Small intestine (tissue), 7 donors: ENCODE results near the gene KIF21B. TPM values are rescaled to one million over a fixed set of nuclear protein-coding genes. Genes with fewer than 3 reads are reported as not detected.
"Not testable (repeated sequence)": the region's sequence is repeated elsewhere in the genome, so short reads cannot be mapped to it uniquely, and the experiment has no call there.

ENCODE experiments used
- DNase-seq, 2 donors: peaks; one replicate each; pipeline versions ENCODE4 v3.0.0 to v3.0.0-alpha.2; 2013
- FAIRE-seq: peaks from 2 replicates; lab custom pipeline; 2012; peaks lifted over from hg19 to GRCh38; lab: Jason Lieb, UNC
- H3K27ac ChIP-seq, 3 donors: one replicate each; pipeline ENCODE4 v1.5.1; 2013; ENCODE audit warnings: low read length in 2 of 3, mild to moderate bottlenecking in 2 of 3, control low read depth in 1 of 3, inconsistent platforms in 1 of 3, low read depth in 1 of 3, moderate library complexity in 1 of 3
- H3K27me3 ChIP-seq, 3 donors: one replicate each; pipeline ENCODE4 v1.6.1; 2013; ENCODE audit warnings: low read length in 3 of 3, inconsistent platforms in 1 of 3; ENCODE audit not compliant: control insufficient read depth in 3 of 3, insufficient read depth in 3 of 3
- H3K36me3 ChIP-seq, 3 donors: one replicate each; pipeline ENCODE4 v1.6.1; 2013; ENCODE audit warnings: low read length in 3 of 3, inconsistent platforms in 1 of 3, low read depth in 1 of 3, mild to moderate bottlenecking in 1 of 3, moderate library complexity in 1 of 3; ENCODE audit not compliant: control insufficient read depth in 3 of 3, insufficient read depth in 2 of 3
- H3K4me1 ChIP-seq, 3 donors: one replicate each; pipeline ENCODE4 v1.6.1; 2013; ENCODE audit warnings: low read length in 2 of 3, inconsistent platforms in 1 of 3, low read depth in 1 of 3, mild to moderate bottlenecking in 1 of 3, moderate library complexity in 1 of 3; ENCODE audit not compliant: control insufficient read depth in 3 of 3, insufficient read depth in 2 of 3
- H3K4me3 ChIP-seq, 3 donors: one replicate each; pipeline ENCODE4 v1.5.1; 2013; ENCODE audit warnings: low read length in 3 of 3, control low read depth in 1 of 3, inconsistent platforms in 1 of 3, low read depth in 1 of 3, mild to moderate bottlenecking in 1 of 3, moderate library complexity in 1 of 3
- H3K9me3 ChIP-seq, 2 donors: one replicate each; pipeline ENCODE4 v1.6.1; 2013; ENCODE audit warnings: low read depth in 1 of 2, low read length in 1 of 2; ENCODE audit not compliant: control insufficient read depth in 2 of 2, insufficient read depth in 1 of 2
- WGBS, 3 donors: extraction: QIAGEN DNeasy Blood & Tissue Kit; methylation state at CpG; one replicate each; pipeline ENCODE4 v1.1.7; 2013; 5-methylcytosine and 5-hydroxymethylcytosine counted together
- polyA plus RNA-seq, 4 donors: library from polyadenylated mRNA; stranded (reverse) in 3 of 4; unstranded in 1 of 4; fragments of 200-250 nt in 3 of 4; fragments of 120-200 nt in 1 of 4; gene quantifications; one replicate each; pipeline versions ENCODE4 v1.2.1 to v1.2.3, GENCODE V29; 2013
- donor health status: healthy with polysubstance abuse.
- donor health status: control.
- donor health status: control.
- donor health status: Bipolar disorder and iron deficiency.
- donor health status: healthy.

Gene KIF21B
- polyA plus RNA-seq, 4 donors: 0.89 to 12.9 (median 1.8) TPM

GRCh38 chr1:200968469-200969410 lies 54.8 kb downstream of the KIF21B start:
- Histone ChIP-seq H3K4me1 (peaks cover 0 to 27% (median 0%) of the 10 kb centered on the region in 3 donors), H3K4me3 (no peak overlapping the region), H3K9me3 (no peaks in the 10 kb centered on the region), H3K27me3 (no peaks in the 10 kb centered on the region), H3K27ac (no peak overlapping the region), H3K36me3 (peaks cover 0 to 2% (median 0%) of the 10 kb centered on the region in 3 donors)
- FAIRE-seq (no peak), DNase-seq (no peak)
- WGBS, 3 donors: 92 to 97% (median 95%) methylated on average over 13 of the region's 13 CpGs

GRCh38 chr1:200967693-200968468 lies 55.6 kb downstream of the KIF21B start:
- no peak for DNase-seq

GRCh38 chr1:200966934-200967333 lies 56.6 kb downstream of the KIF21B start:
- peaks cover 0 to 2% (median 0%) of the 10 kb centered on the region in 3 donors for H3K36me3 ChIP-seq
- WGBS, 3 donors: 97 to 98% (median 97%) methylated on average over 2 of the region's 2 CpGs
- H3K9me3 ChIP-seq: no peaks in the 10 kb centered on the region
- H3K4me3 ChIP-seq: no peak overlapping the region
- no peak for DNase-seq
- no peak for FAIRE-seq
- H3K4me1 ChIP-seq: peaks cover 0 to 13% (median 0%) of the 10 kb centered on the region in 3 donors
- H3K27ac ChIP-seq: no peak overlapping the region
- H3K27me3 ChIP-seq: no peaks in the 10 kb centered on the region

More at GRCh38 chr1:200967693-200968468, 55.6 kb downstream of the KIF21B start:
- peaks cover 0 to 22% (median 0%) of the 10 kb centered on the region in 3 donors for H3K4me1 ChIP-seq
- peaks cover 0 to 2% (median 0%) of the 10 kb centered on the region in 3 donors for H3K36me3 ChIP-seq
- H3K27me3 ChIP-seq: no peaks in the 10 kb centered on the region
- no peaks in the 10 kb centered on the region for H3K9me3 ChIP-seq
- FAIRE-seq: no peak
- H3K4me3 ChIP-seq: no peak overlapping the region
- 76 to 86% (median 85%) methylated on average over 11 of the region's 11 CpGs for WGBS, 3 donors
- no peak overlapping the region for H3K27ac ChIP-seq

GRCh38 chr1:200965111-200965805 lies 58.3 kb downstream of the KIF21B start:
- H3K4me1 ChIP-seq: peaks cover 0 to 2% (median 0%) of the 10 kb centered on the region in 3 donors
- no peak for DNase-seq
- H3K27ac ChIP-seq: no peak overlapping the region
- H3K27me3 ChIP-seq: no peaks in the 10 kb centered on the region
- peaks cover 0 to 5% (median 0%) of the 10 kb centered on the region in 3 donors for H3K36me3 ChIP-seq
- H3K4me3 ChIP-seq: no peak overlapping the region
- WGBS, 3 donors: 41 to 54% (median 54%) methylated on average over 6 of the region's 6 CpGs
- H3K9me3 ChIP-seq: no peaks in the 10 kb centered on the region
- FAIRE-seq: no peak

DNA sequence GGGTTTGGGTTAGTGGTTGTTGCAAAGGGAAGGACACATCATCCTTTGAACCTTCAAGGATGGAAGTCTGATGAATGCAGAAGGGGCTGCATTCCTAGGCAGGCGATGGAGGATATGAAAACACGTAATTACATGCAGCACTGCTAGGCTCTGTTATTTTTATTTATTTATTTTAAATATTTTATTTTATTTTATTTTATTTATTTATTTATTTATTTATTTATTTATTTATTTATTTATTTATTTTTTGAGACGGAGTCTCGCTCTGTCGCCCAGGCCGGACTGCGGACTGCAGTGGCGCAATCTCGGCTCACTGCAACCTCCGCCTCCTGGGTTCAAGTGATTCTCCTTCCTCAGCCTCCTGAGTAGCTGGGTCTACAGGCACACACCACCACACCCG lies 59.6 kb downstream of the KIF21B start:
- FAIRE-seq: not testable (repeated sequence)
- 87 to 89% (median 88%) methylated on average over 11 of the region's 11 CpGs for WGBS, 3 donors

DNA sequence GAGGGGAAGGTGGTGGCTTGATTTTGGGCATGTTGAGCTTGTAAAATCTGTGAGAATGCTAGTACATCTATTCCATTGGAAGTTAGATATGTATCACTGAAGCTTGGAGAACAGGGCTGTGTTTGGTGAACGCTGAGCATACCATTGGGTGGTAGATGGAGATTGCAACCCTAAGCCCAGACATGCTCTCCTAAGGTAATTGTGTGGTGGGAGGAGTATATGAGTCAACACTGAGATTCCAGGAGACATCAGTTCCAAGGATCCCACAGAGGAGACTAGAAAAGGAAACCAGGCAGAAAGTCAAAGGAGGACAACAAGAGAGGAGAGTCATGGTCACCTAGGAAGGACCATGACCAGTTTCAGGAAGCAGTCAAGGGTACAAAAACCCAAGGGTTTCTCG lies 60.4 kb downstream of the KIF21B start:
- FAIRE-seq: no peak
- no peak overlapping the region for H3K27ac ChIP-seq
- WGBS, 3 donors: 69 to 93% (median 90%) methylated on average over 2 of the region's 2 CpGs

More for the DNA sequence above, 59.6 kb downstream of the KIF21B start:
- H3K9me3 ChIP-seq, DNase-seq, H3K4me1 ChIP-seq, H3K4me3 ChIP-seq, H3K27ac ChIP-seq, H3K27me3 ChIP-seq, H3K36me3 ChIP-seq: not testable (repeated sequence)

DNA sequence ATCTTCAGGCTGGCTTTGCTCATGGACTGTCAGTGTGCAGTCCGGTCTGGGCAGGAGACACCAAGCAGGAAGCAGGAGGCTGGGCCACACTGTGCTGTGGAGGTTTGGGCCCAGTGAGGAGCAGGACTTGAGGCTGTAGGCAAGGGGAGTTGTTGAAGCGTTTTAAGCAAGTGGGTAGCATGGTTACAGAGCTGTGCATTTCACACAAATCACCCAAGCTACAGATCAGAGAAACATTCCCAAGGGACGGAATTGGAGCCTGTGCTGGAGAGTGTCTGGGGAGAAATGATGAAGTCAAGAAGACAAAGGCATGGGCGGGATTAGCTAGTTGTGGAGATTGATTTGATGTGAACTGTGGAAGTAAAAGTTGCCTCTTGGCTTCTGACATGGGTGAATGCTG lies 60.9 kb downstream of the KIF21B start:
- Histone ChIP-seq H3K36me3 (peaks cover 0 to 7% (median 0%) of the 10 kb centered on the region in 3 donors), H3K4me3 (no peak overlapping the region), H3K27me3 (no peaks in the 10 kb centered on the region), H3K4me1 (no peaks in the 10 kb centered on the region), H3K9me3 (no peaks in the 10 kb centered on the region), H3K27ac (no peak overlapping the region)
- DNase-seq (no peak), FAIRE-seq (no peak)
- 82 to 93% (median 87%) methylated on average over 4 of the region's 4 CpGs for WGBS, 3 donors

More for the DNA sequence above, 60.4 kb downstream of the KIF21B start:
- Histone ChIP-seq H3K9me3 (no peaks in the 10 kb centered on the region), H3K4me1 (no peaks in the 10 kb centered on the region), H3K4me3 (no peak overlapping the region), H3K27me3 (no peaks in the 10 kb centered on the region), H3K36me3 (peaks cover 0 to 7% (median 0%) of the 10 kb centered on the region in 3 donors)
- no peak for DNase-seq

DNA sequence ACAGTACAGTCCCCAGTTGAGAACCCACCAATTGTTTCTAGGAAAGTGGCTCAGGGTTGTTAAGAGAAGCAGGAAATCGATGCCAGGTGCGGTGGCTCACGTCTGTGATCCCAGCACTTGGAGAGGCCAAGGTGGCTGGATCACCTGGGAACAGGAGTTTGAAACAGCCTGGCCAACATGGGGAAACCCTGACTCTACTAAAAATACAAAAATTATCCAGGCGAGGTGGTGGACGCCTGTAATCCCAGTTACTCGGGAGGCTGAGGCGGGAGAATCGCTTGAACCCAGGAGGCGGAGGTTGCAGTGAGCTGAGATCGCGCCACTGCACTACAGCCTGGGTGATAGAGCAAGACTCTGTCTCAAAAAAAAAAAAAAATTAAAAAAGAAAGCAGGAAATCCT lies 61.4 kb downstream of the KIF21B start:
- not testable (repeated sequence) for DNase-seq, H3K4me1 ChIP-seq, H3K36me3 ChIP-seq, FAIRE-seq, H3K27me3 ChIP-seq, H3K4me3 ChIP-seq, H3K27ac ChIP-seq, H3K9me3 ChIP-seq
- 93 to 96% (median 94%) methylated on average over 11 of the region's 11 CpGs for WGBS, 3 donors
